Calu3 (cell line): ENCODE measurements around the gene FAM131B. TPM values are rescaled to one million over a fixed set of nuclear protein-coding genes. Genes with fewer than 3 reads are reported as not detected.

Source experiments
- BruUV-seq: library from RNA; stranded (reverse); fragments of 400-500 nt; replicated peaks from 2 replicates; lab custom pipeline; 2021; lab: Mats Ljungman, UMichigan
- CTCF ChIA-PET: fragments of 300-600 bp; sonication (Branson Sonifier 250); formaldehyde crosslinking; loops from one replicate; lab custom pipeline; 2022; ENCODE audit warnings: antibody characterized with exemption; lab: Charles Lee
- DNase-seq: peaks from one replicate; pipeline ENCODE4 v3.0.0; 2022
- H3K27ac Mint-ChIP-seq: one replicate; pipeline ENCODE4 v1.8.0; 2022; ENCODE audit warnings: mixed read lengths; ENCODE audit not compliant: unreplicated experiment
- H3K27me3 Mint-ChIP-seq: one replicate; pipeline ENCODE4 v1.8.0; 2022; ENCODE audit warnings: mixed read lengths; ENCODE audit not compliant: unreplicated experiment
- H3K36me3 Mint-ChIP-seq: one replicate; pipeline ENCODE4 v1.8.0; 2022; ENCODE audit warnings: mild to moderate bottlenecking, moderate library complexity, mixed read lengths; ENCODE audit not compliant: insufficient read depth, unreplicated experiment
- H3K4me1 Mint-ChIP-seq: one replicate; pipeline ENCODE4 v1.8.0; 2022; ENCODE audit warnings: mild to moderate bottlenecking, low read depth, mixed read lengths; ENCODE audit not compliant: unreplicated experiment
- H3K4me3 Mint-ChIP-seq: one replicate; pipeline ENCODE4 v1.8.0; 2022; ENCODE audit warnings: mild to moderate bottlenecking, low read depth, moderate library complexity, mixed read lengths; ENCODE audit not compliant: unreplicated experiment
- H3K9me3 Mint-ChIP-seq: one replicate; pipeline ENCODE4 v1.8.0; 2022; ENCODE audit warnings: low read depth, mixed read lengths; ENCODE audit not compliant: unreplicated experiment
- intact Hi-C: fragments of 100-400 bp; cut with micrococcal nuclease; formaldehyde crosslinking; loops from one replicate; pipeline ENCODE4 v1.10.0; 2022; ENCODE audit not compliant: unreplicated experiment
- total RNA-seq: library from RNA; stranded (reverse); gene quantifications from 2 replicates; pipeline ENCODE4 v1.2.3, GENCODE V29; 2022
- TF ChIP-seq, protein P1 (sequence below): fragments of 200-600 bp; IDR thresholded peaks from one replicate; pipeline ENCODE4 v1.8.0; 2022; ENCODE audit warnings: antibody characterized with exemption; ENCODE audit not compliant: unreplicated experiment

Gene FAM131B
- total RNA-seq, 1 experiment from 2014 or later, result 0.19 TPM

DNA sequence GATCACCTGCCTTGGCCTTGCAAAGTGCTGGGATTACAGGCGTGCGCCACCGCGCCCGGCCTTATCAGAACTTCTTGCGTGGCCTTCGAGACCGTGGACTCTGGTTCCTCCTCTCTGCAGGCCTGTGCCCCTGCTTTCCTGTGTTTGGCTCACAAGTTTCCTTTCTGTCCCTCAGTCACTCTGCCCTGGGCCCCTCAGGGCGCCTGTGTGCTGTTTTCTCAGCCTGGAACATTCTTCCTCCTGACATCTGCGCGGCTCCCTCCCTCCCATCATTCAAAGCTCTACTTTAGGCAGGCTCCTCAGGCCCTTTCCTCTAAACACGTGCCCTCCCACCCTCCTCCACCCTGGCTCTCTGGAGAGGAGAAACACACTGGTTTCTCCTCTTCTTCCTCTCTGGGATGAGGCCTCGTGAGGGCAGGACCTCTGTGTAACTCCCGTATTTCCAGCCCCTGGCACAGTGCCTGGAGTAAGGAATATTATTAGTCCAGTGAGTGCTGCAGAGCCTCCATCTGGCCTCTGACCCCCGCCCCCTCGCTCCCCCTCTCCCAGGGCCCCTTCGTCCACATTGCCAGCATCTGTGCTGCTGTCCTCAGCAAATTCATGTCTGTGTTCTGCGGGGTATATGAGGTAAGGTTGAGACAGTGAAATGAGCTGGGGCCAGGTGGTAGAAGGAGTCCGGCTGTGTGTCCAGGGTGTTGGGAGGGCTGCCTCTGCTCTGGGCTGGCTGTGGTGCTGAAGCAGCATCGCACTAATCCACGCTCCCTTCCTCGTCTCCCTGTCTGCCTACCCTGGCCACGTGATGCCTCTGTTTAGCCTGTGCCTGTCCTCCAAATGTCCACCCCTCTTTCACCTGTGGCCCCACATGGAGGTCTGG is 39.5 kb downstream of the FAM131B start:
- Mint-ChIP-seq H3K9me3 (no peaks in the 10 kb centered on the region), H3K36me3 (no peaks in the 10 kb centered on the region), H3K27ac (no peak overlapping the region), H3K4me3 (no peak overlapping the region), H3K4me1 (peaks cover 39% of the 10 kb centered on the region), H3K27me3 (no peaks in the 10 kb centered on the region)
- BruUV-seq, result no TSS peak
- no peak for DNase-seq
- TF ChIP-seq, protein P1, sequence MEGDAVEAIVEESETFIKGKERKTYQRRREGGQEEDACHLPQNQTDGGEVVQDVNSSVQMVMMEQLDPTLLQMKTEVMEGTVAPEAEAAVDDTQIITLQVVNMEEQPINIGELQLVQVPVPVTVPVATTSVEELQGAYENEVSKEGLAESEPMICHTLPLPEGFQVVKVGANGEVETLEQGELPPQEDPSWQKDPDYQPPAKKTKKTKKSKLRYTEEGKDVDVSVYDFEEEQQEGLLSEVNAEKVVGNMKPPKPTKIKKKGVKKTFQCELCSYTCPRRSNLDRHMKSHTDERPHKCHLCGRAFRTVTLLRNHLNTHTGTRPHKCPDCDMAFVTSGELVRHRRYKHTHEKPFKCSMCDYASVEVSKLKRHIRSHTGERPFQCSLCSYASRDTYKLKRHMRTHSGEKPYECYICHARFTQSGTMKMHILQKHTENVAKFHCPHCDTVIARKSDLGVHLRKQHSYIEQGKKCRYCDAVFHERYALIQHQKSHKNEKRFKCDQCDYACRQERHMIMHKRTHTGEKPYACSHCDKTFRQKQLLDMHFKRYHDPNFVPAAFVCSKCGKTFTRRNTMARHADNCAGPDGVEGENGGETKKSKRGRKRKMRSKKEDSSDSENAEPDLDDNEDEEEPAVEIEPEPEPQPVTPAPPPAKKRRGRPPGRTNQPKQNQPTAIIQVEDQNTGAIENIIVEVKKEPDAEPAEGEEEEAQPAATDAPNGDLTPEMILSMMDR, result no peak
- CTCF ChIA-PET, result interaction anchor here (1.5 kb wide), 1 partner anchor 8 kb away, joined by 6 read pairs; no protein-coding TSS in a partner anchor
- intact Hi-C loops, result loop anchor here (5.0 kb wide), 1 partner anchor 49 kb away; no protein-coding TSS in a partner anchor

DNA sequence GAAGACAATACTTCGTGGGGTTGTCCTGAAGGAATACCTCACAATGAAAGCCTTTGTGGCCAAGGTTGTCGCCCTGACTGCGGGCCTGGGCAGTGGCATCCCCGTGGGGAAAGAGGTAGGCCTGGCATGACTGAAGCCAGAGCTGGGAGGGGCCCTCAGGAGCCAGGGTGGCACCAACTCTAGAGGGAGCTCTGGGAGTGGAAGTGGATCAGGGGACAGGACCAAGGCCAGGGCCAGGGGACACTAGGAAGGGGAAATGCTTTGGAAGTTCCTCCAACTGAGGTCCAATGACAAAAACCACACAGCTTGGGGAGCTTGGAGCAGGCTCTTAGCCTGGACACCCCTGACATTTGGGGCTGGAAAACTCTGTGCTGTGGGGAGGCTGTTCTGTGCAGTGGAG is 40.8 kb downstream of the FAM131B start:
- Mint-ChIP-seq H3K27ac (no peak overlapping the region), H3K9me3 (no peaks in the 10 kb centered on the region), H3K4me1 (peaks cover 45% of the 10 kb centered on the region), H3K27me3 (no peaks in the 10 kb centered on the region), H3K36me3 (no peaks in the 10 kb centered on the region), H3K4me3 (no peak overlapping the region)
- TF ChIP-seq, protein P1, result peak; percentile 52
- peak; percentile 70 for DNase-seq
- intact Hi-C loops, result loop anchor here (2.0 to 5.0 kb wide), 3 partner anchors 51 to 95 kb away; partner anchors contain the start of gene EPHA1
- CTCF ChIA-PET, result interaction anchor here (0.5 to 1.5 kb wide), 7 partner anchors 9 to 122 kb away, joined by 3 to 6 read pairs (median 4); partner anchors contain the start of genes EPHA1 and TAS2R60
- no TSS peak for BruUV-seq

DNA sequence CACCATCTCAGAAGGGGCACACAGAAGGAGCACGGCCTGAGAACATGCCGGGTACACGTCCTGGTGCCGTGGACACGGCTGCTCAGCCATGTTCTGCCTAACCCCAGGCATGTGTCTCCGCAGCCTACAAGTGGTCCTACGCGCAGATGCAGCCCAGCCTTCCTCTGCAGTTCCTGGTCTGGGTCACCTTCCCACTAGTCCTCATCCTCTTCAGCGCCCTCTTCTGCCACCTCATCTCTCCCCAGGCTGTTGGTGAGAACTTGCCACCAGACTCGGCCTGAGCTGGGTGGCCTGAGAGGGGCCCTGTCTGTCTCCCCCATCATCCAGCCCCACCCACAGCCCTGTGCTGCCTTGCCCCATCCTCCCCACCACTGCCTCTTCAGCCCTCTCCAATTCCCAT is 41.3 kb downstream of the FAM131B start:
- no peaks in the 10 kb centered on the region for H3K36me3 Mint-ChIP-seq
- CTCF ChIA-PET, result interaction anchor here (0.7 to 1.5 kb wide), 5 partner anchors 10 to 122 kb away, joined by 3 to 6 read pairs (median 4); partner anchors contain the start of genes EPHA1 and TAS2R60
- no peak overlapping the region for H3K27ac Mint-ChIP-seq
- intact Hi-C loops, result loop anchor here (2.0 to 5.0 kb wide), 3 partner anchors 51 to 96 kb away; partner anchors contain the start of gene EPHA1
- TF ChIP-seq, protein P1, result no peak
- no peak overlapping the region for H3K4me3 Mint-ChIP-seq
- no peak for DNase-seq
- H3K9me3 Mint-ChIP-seq, result no peaks in the 10 kb centered on the region
- no peaks in the 10 kb centered on the region for H3K27me3 Mint-ChIP-seq
- H3K4me1 Mint-ChIP-seq, result peaks cover 48% of the 10 kb centered on the region
- BruUV-seq, result no TSS peak

DNA sequence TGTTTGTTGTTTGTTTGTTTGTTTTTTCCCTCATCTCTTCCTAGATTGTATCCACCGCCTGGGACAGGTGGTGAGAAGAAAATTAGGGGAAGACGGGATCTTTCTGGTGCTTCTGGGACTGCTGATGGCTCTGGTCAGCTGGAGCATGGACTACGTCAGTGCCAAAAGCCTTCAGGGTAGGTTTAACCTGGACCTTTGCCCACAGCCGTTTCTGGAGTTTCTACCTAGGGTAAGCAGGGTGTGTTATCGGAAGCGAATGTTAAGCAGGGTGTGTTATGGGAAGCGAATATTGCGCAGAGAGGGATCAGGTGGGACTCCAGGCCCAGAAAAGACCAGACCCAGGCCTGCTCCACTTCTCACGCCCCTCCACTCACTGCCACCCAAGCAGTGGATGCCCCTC is 41.9 kb downstream of the FAM131B start:
- Mint-ChIP-seq H3K4me1 (peaks cover 48% of the 10 kb centered on the region), H3K27ac (no peak overlapping the region), H3K4me3 (no peak overlapping the region), H3K36me3 (no peaks in the 10 kb centered on the region), H3K9me3 (no peaks in the 10 kb centered on the region), H3K27me3 (no peaks in the 10 kb centered on the region)
- TF ChIP-seq, protein P1, result no peak
- no TSS peak for BruUV-seq
- no peak for DNase-seq
- intact Hi-C loops, result loop anchor here (2.0 to 5.0 kb wide), 3 partner anchors 52 to 96 kb away; partner anchors contain the start of gene EPHA1
- CTCF ChIA-PET, result no interaction called here
